ENCODE measurements around the gene HOMEZ.

- no peak for TF ChIP-seq POLR2A (IDR thresholded peaks at IDR 0.05)
- TF ChIP-seq, protein P1, sequence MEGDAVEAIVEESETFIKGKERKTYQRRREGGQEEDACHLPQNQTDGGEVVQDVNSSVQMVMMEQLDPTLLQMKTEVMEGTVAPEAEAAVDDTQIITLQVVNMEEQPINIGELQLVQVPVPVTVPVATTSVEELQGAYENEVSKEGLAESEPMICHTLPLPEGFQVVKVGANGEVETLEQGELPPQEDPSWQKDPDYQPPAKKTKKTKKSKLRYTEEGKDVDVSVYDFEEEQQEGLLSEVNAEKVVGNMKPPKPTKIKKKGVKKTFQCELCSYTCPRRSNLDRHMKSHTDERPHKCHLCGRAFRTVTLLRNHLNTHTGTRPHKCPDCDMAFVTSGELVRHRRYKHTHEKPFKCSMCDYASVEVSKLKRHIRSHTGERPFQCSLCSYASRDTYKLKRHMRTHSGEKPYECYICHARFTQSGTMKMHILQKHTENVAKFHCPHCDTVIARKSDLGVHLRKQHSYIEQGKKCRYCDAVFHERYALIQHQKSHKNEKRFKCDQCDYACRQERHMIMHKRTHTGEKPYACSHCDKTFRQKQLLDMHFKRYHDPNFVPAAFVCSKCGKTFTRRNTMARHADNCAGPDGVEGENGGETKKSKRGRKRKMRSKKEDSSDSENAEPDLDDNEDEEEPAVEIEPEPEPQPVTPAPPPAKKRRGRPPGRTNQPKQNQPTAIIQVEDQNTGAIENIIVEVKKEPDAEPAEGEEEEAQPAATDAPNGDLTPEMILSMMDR (IDR thresholded peaks at IDR 0.05): no peak
These were observed 40.8 kb upstream of the HOMEZ start for GRCh38 chr14:23326491-23327332.
